NCI-H82 treated with DMSO at 0.1 percent for 48 hours (cell line): ENCODE measurements around the gene NEGR1.
A peak's percentile ranks its signal among the peaks of the same experiment; 100 is the strongest.

Source experiments
- DNase-seq: peaks from one replicate; lab custom pipeline; 2025; ENCODE audit not compliant: unreplicated experiment; lab: John Stamatoyannopoulos, UW

NEGR1 gene

GRCh38 chr1:71509051-71509595 is 773.2 kb downstream of the NEGR1 start:
- no peak for DNase-seq

GRCh38 chr1:71502006-71502405 is 780.3 kb downstream of the NEGR1 start:
- no peak for DNase-seq

- DNase-seq, result no peak
Measured at GRCh38 chr1:71498542-71498941, 783.8 kb downstream of the NEGR1 start.

GRCh38 chr1:71494163-71494562 is 788.2 kb downstream of the NEGR1 start:
- DNase-seq, result no peak

- no peak for DNase-seq
Measured at GRCh38 chr1:71492298-71493041, 789.9 kb downstream of the NEGR1 start.

GRCh38 chr1:71490432-71490831 is 791.9 kb downstream of the NEGR1 start:
- DNase-seq, result no peak

GRCh38 chr1:71488555-71489252 is 793.6 kb downstream of the NEGR1 start:
- DNase-seq, result no peak

GRCh38 chr1:71473331-71473730 is 809.0 kb downstream of the NEGR1 start:
- no peak for DNase-seq

- no peak for DNase-seq
Measured at GRCh38 chr1:71465093-71465492, 817.2 kb downstream of the NEGR1 start.

- DNase-seq, result peak; percentile 84
Measured at GRCh38 chr1:71464016-71464415, 818.3 kb downstream of the NEGR1 start.

- DNase-seq, result no peak
Measured at GRCh38 chr1:71463144-71463543, 819.2 kb downstream of the NEGR1 start.

- DNase-seq, result no peak
Measured at GRCh38 chr1:71462247-71462646, 820.1 kb downstream of the NEGR1 start.

GRCh38 chr1:71461416-71461815 is 820.9 kb downstream of the NEGR1 start:
- DNase-seq, result no peak

- no peak for DNase-seq
Measured at GRCh38 chr1:71448444-71448843, 833.9 kb downstream of the NEGR1 start.

- DNase-seq, result no peak
Measured at GRCh38 chr1:71438626-71439025, 843.7 kb downstream of the NEGR1 start.

- DNase-seq, result no peak
Measured at GRCh38 chr1:71435951-71436350, 846.4 kb downstream of the NEGR1 start.

- no peak for DNase-seq
Measured at GRCh38 chr1:71434240-71434639, 848.1 kb downstream of the NEGR1 start.

- no peak for DNase-seq
Measured at GRCh38 chr1:71428029-71428428, 854.3 kb downstream of the NEGR1 start.

- DNase-seq, result no peak
Measured at GRCh38 chr1:71427066-71427465, 855.3 kb downstream of the NEGR1 start.

- no peak for DNase-seq
Measured at GRCh38 chr1:71424536-71424935, 857.8 kb downstream of the NEGR1 start.

GRCh38 chr1:71422221-71422620 is 860.1 kb downstream of the NEGR1 start:
- DNase-seq, result no peak

- no peak for DNase-seq
Measured at GRCh38 chr1:71417421-71417820, 864.9 kb downstream of the NEGR1 start.
